Measurements from ENCODE around the gene NUAK2. TPM values are rescaled to one million over a fixed set of nuclear protein-coding genes. Genes with fewer than 3 reads are reported as not detected.

Gene NUAK2
- total RNA-seq, 6 experiments from 2014 or later, result 0.88 to 5.1 (median 2.1) TPM

GRCh38 chr1:205328476-205328875, 6.9 kb upstream of the NUAK2 start:
- DNase-seq (no peak), ATAC-seq (no peak)
- Histone ChIP-seq H3K9me3 (no peaks in the 10 kb centered on the region), H3K4me1 (peaks cover 0 to 5% (median 0%) of the 10 kb centered on the region in 4 donors), H3K4me3 (no peak overlapping the region), H3K27me3 (no peaks in the 10 kb centered on the region), H3K36me3 (no peaks in the 10 kb centered on the region), H3K27ac (no peak overlapping the region)
- WGBS (ENCODE audit: insufficient coverage, low coverage, low lambda C conversion rate, missing lambda C conversion rate), result 73% methylated on average over 2 of the region's 4 CpGs
- intact Hi-C loops (cut with DNase I), result loop anchor here in 1 of 2 donors (5.0 kb wide), 1 partner anchor 56 kb away; no protein-coding TSS in a partner anchor
- TF ChIP-seq CTCF (IDR thresholded peaks at IDR 0.05) (no peak), POLR2A (IDR thresholded peaks at IDR 0.05) (no peak)

GRCh38 chr1:205326812-205327466, 5.4 kb upstream of the NUAK2 start:
- H3K36me3 ChIP-seq, result no peaks in the 10 kb centered on the region
- H3K9me3 ChIP-seq, result no peaks in the 10 kb centered on the region
- intact Hi-C loops (cut with DNase I), result loop anchor here (2.0 to 5.0 kb wide), 2 partner anchors 54 to 55 kb away; no protein-coding TSS in a partner anchor
- DNase-seq, result no peak
- ATAC-seq, result no peak
- whole genome bisulfite sequencing (ENCODE audit: insufficient coverage, low coverage, low lambda C conversion rate, missing lambda C conversion rate), result 61% methylated on average over 11 of the region's 11 CpGs
- H3K27ac ChIP-seq, result no peak overlapping the region
- TF ChIP-seq CTCF (IDR thresholded peaks at IDR 0.05) (no peak), POLR2A (IDR thresholded peaks at IDR 0.05) (no peak)
- H3K4me3 ChIP-seq, result no peak overlapping the region
- peaks cover 0 to 12% (median 0%) of the 10 kb centered on the region in 4 donors for H3K4me1 ChIP-seq
- H3K27me3 ChIP-seq, result no peaks in the 10 kb centered on the region

GRCh38 chr1:205325334-205325884, 3.9 kb upstream of the NUAK2 start:
- no peaks in the 10 kb centered on the region for H3K9me3 ChIP-seq
- no peaks in the 10 kb centered on the region for H3K27me3 ChIP-seq
- H3K4me3 ChIP-seq, result no peak overlapping the region
- intact Hi-C loops (cut with DNase I), result loop anchor here in 1 of 2 donors (5.0 kb wide), 1 partner anchor 53 kb away; no protein-coding TSS in a partner anchor
- H3K27ac ChIP-seq, result no peak overlapping the region
- peaks cover 0 to 14% (median 0%) of the 10 kb centered on the region in 4 donors for H3K4me1 ChIP-seq
- TF ChIP-seq POLR2A (IDR thresholded peaks at IDR 0.05), result no peak
- peak; percentile 81 to 84 (median 84) for TF ChIP-seq CTCF (IDR thresholded peaks at IDR 0.05)
- DNase-seq, result peak in 1 of 3 donors; percentile 64
- peak; percentile 41 to 55 (median 48) for ATAC-seq
- H3K36me3 ChIP-seq, result no peaks in the 10 kb centered on the region
- 39% methylated on average over 5 of the region's 6 CpGs for WGBS (ENCODE audit: insufficient coverage, low coverage, low lambda C conversion rate, missing lambda C conversion rate)

- intact Hi-C loops (cut with DNase I), result loop anchor here in 1 of 2 donors (5.0 kb wide), 1 partner anchor 52 kb away; no protein-coding TSS in a partner anchor
- Histone ChIP-seq H3K9me3 (no peaks in the 10 kb centered on the region), H3K36me3 (no peaks in the 10 kb centered on the region), H3K4me3 (no peak overlapping the region), H3K27me3 (no peaks in the 10 kb centered on the region), H3K27ac (no peak overlapping the region), H3K4me1 (peaks cover 0 to 14% (median 0%) of the 10 kb centered on the region in 4 donors)
- TF ChIP-seq POLR2A (IDR thresholded peaks at IDR 0.05), result no peak
- TF ChIP-seq CTCF (IDR thresholded peaks at IDR 0.05), result no peak
- whole genome bisulfite sequencing (ENCODE audit: insufficient coverage, low coverage, low lambda C conversion rate, missing lambda C conversion rate), result 38% methylated on average over 5 of the region's 6 CpGs
- ATAC-seq, result peak in 1 of 4 donors; percentile 29
- DNase-seq, result no peak
Observed at GRCh38 chr1:205324781-205325180, 3.2 kb upstream of the NUAK2 start.
